ENCODE measurements around the gene RNLS.

RNLS gene

GRCh38 chr10:88249450-88249849 is 333.7 kb downstream of the RNLS start:
- no peak for DNase-seq

GRCh38 chr10:88246675-88247074 is 336.4 kb downstream of the RNLS start:
- no peak for DNase-seq

GRCh38 chr10:88245974-88246511 is 337.1 kb downstream of the RNLS start:
- DNase-seq, result no peak

- no peak for DNase-seq
Observed at GRCh38 chr10:88244781-88245625, 338.1 kb downstream of the RNLS start.

GRCh38 chr10:88243836-88244730 is 339.0 kb downstream of the RNLS start:
- DNase-seq, result no peak

- DNase-seq, result no peak
Observed at GRCh38 chr10:88243202-88243744, 339.8 kb downstream of the RNLS start.

GRCh38 chr10:88241501-88241900 is 341.6 kb downstream of the RNLS start:
- DNase-seq, result no peak

- DNase-seq, result no peak
Observed at GRCh38 chr10:88239212-88239611, 343.9 kb downstream of the RNLS start.

GRCh38 chr10:88238615-88238914 is 344.6 kb downstream of the RNLS start:
- no peak for DNase-seq

GRCh38 chr10:88237896-88238614 is 345.1 kb downstream of the RNLS start:
- no peak for DNase-seq

- no peak for DNase-seq
Observed at GRCh38 chr10:88236121-88236743, 346.9 kb downstream of the RNLS start.

- no peak for DNase-seq
Observed at GRCh38 chr10:88234297-88234696, 348.8 kb downstream of the RNLS start.

GRCh38 chr10:88233870-88234269 is 349.2 kb downstream of the RNLS start:
- no peak for DNase-seq

GRCh38 chr10:88232983-88233543 is 350.1 kb downstream of the RNLS start:
- DNase-seq, result no peak

GRCh38 chr10:88232029-88232895 is 350.9 kb downstream of the RNLS start:
- DNase-seq, result no peak

- DNase-seq, result no peak
Observed at GRCh38 chr10:88230251-88230650, 352.9 kb downstream of the RNLS start.

GRCh38 chr10:88228130-88228529 is 355.0 kb downstream of the RNLS start:
- DNase-seq, result no peak

GRCh38 chr10:88227342-88228018 is 355.6 kb downstream of the RNLS start:
- DNase-seq, result no peak

GRCh38 chr10:88226891-88227290 is 356.2 kb downstream of the RNLS start:
- no peak for DNase-seq

GRCh38 chr10:88226071-88226659 is 357.0 kb downstream of the RNLS start:
- DNase-seq, result no peak
